Measurements from ENCODE around the gene LRP1B. TPM values are rescaled to one million over a fixed set of nuclear protein-coding genes. Genes with fewer than 3 reads are reported as not detected.
"Not testable (repeated sequence)": the region's sequence is repeated elsewhere in the genome, so short reads cannot be mapped to it uniquely, and the experiment has no call there.

LRP1B gene
- total RNA-seq, 3 donors from 2014 or later: 2.3 to 29.8 (median 21.8) TPM

- Histone ChIP-seq H3K27ac (no peak overlapping the region), H3K4me1 (no peaks in the 10 kb centered on the region), H3K27me3 (no peaks in the 10 kb centered on the region), H3K9me3 (no peaks in the 10 kb centered on the region), H3K36me3 (no peaks in the 10 kb centered on the region), H3K4me3 (no peak overlapping the region)
- intact Hi-C loops (cut with DNase I; ENCODE audit: low total_unique reads): no loop called here
- DNase-seq (ENCODE audit: low spot score in 2 of 2): no peak
- TF ChIP-seq POLR2AphosphoS5 (IDR thresholded peaks at IDR 0.05) (no peak), POLR2A (IDR thresholded peaks at IDR 0.05) (no peak), CTCF (IDR thresholded peaks at IDR 0.05) (no peak)
These were observed 33.1 kb downstream of the LRP1B start for GRCh38 chr2:142097711-142098110.

GRCh38 chr2:142095647-142096046 lies 35.2 kb downstream of the LRP1B start:
- intact Hi-C loops (cut with DNase I; ENCODE audit: low total_unique reads): no loop called here
- TF ChIP-seq POLR2AphosphoS5 (IDR thresholded peaks at IDR 0.05) (no peak), POLR2A (IDR thresholded peaks at IDR 0.05) (no peak), CTCF (IDR thresholded peaks at IDR 0.05) (no peak)

GRCh38 chr2:142094233-142094632 lies 36.6 kb downstream of the LRP1B start:
- H3K4me3 ChIP-seq: no peak overlapping the region
- H3K4me1 ChIP-seq: no peaks in the 10 kb centered on the region
- DNase-seq (ENCODE audit: low spot score in 2 of 2): no peak
- TF ChIP-seq CTCF (IDR thresholded peaks at IDR 0.05) (no peak), POLR2AphosphoS5 (IDR thresholded peaks at IDR 0.05) (no peak), POLR2A (IDR thresholded peaks at IDR 0.05) (no peak)
- intact Hi-C loops (cut with DNase I; ENCODE audit: low total_unique reads): no loop called here
- no peak overlapping the region for H3K27ac ChIP-seq
- H3K9me3 ChIP-seq: no peaks in the 10 kb centered on the region
- H3K36me3 ChIP-seq: no peaks in the 10 kb centered on the region
- no peaks in the 10 kb centered on the region for H3K27me3 ChIP-seq

More at GRCh38 chr2:142095647-142096046, 35.2 kb downstream of the LRP1B start:
- H3K27ac ChIP-seq: no peak overlapping the region
- no peak for DNase-seq (ENCODE audit: low spot score in 2 of 2)
- no peaks in the 10 kb centered on the region for H3K4me1 ChIP-seq
- no peaks in the 10 kb centered on the region for H3K36me3 ChIP-seq
- H3K9me3 ChIP-seq: no peaks in the 10 kb centered on the region
- H3K27me3 ChIP-seq: no peaks in the 10 kb centered on the region
- H3K4me3 ChIP-seq: no peak overlapping the region

GRCh38 chr2:142088058-142088568 lies 42.7 kb downstream of the LRP1B start:
- Histone ChIP-seq H3K27me3 (no peaks in the 10 kb centered on the region), H3K9me3 (no peaks in the 10 kb centered on the region), H3K27ac (no peak overlapping the region), H3K4me1 (no peaks in the 10 kb centered on the region), H3K36me3 (no peaks in the 10 kb centered on the region), H3K4me3 (no peak overlapping the region)
- intact Hi-C loops (cut with DNase I; ENCODE audit: low total_unique reads): no loop called here
- TF ChIP-seq POLR2AphosphoS5 (IDR thresholded peaks at IDR 0.05) (no peak), POLR2A (IDR thresholded peaks at IDR 0.05) (no peak), CTCF (IDR thresholded peaks at IDR 0.05) (no peak)
- DNase-seq (ENCODE audit: low spot score in 2 of 2): no peak

- H3K4me3 ChIP-seq; H3K4me1 ChIP-seq; H3K27me3 ChIP-seq; H3K9me3 ChIP-seq; H3K36me3 ChIP-seq; intact Hi-C loops (cut with DNase I; ENCODE audit: low total_unique reads); H3K27ac ChIP-seq; DNase-seq (ENCODE audit: low spot score in 2 of 2): not testable (repeated sequence)
These were observed 43.2 kb downstream of the LRP1B start for GRCh38 chr2:142087585-142087984.

GRCh38 chr2:142082368-142082767 lies 48.4 kb downstream of the LRP1B start:
- Histone ChIP-seq H3K36me3 (no peaks in the 10 kb centered on the region), H3K4me1 (no peaks in the 10 kb centered on the region), H3K27me3 (no peaks in the 10 kb centered on the region), H3K9me3 (no peaks in the 10 kb centered on the region), H3K27ac (no peak overlapping the region), H3K4me3 (no peak overlapping the region)
- TF ChIP-seq POLR2AphosphoS5 (IDR thresholded peaks at IDR 0.05) (no peak), CTCF (IDR thresholded peaks at IDR 0.05) (no peak), POLR2A (IDR thresholded peaks at IDR 0.05) (no peak)
- intact Hi-C loops (cut with DNase I; ENCODE audit: low total_unique reads): no loop called here
- DNase-seq (ENCODE audit: low spot score in 2 of 2): no peak

Measured in breast epithelium (tissue), 4 donors.